Kidney tubule cell (primary cell): ENCODE data around the gene GSDME.

ENCODE experiments used
- DNase-seq: peaks from one replicate; pipeline ENCODE4 v3.0.0-alpha.2; 2018; ENCODE audit warnings: low spot score

GSDME gene

GRCh38 chr7:24652251-24652939 is 104.9 kb downstream of the GSDME start:
- no peak for DNase-seq
